B cell (primary cell): ENCODE data around the gene BST1. TPM values are rescaled to one million over a fixed set of nuclear protein-coding genes. Genes with fewer than 3 reads are reported as not detected.

Experiments used
- ATAC-seq: fragments of 200-7000 bp; cut with Tn5 transposase; one replicate; pipeline ENCODE4 v1.10.0; 2021; ENCODE audit warnings: low read depth, mild to moderate bottlenecking, moderate number of reproducible peaks, moderate library complexity
- CTCF ChIA-PET: fragments of 350-600 bp; sonication (Branson Sonifier 250); formaldehyde crosslinking; loops from one replicate; lab custom pipeline; 2021; ENCODE audit warnings: antibody characterized with exemption, inconsistent platforms; lab: Charles Lee
- POLR2A ChIA-PET: fragments of 350-600 bp; sonication (Branson Sonifier 250); formaldehyde crosslinking; loops from one replicate; lab custom pipeline; 2021; ENCODE audit warnings: antibody characterized with exemption; lab: Charles Lee
- DNase-seq: peaks from one replicate; pipeline ENCODE4 v3.0.0; 2013
- H2AFZ ChIP-seq: 2 replicates; pipeline ENCODE4 v1.6.1; 2012; ENCODE audit warnings: mild to moderate bottlenecking, low read depth, low read length; ENCODE audit not compliant: insufficient read depth, poor library complexity, severe bottlenecking
- H3K27ac ChIP-seq, 2 donors: 1 replicate in 1 of 2; 2 replicates in 1 of 2; pipeline ENCODE4 v1.5.1; 2012 to 2013; ENCODE audit warnings: low read length in 2 of 2, mild to moderate bottlenecking in 2 of 2, moderate library complexity in 1 of 2
- H3K27me3 ChIP-seq, 4 experiments: fragments of 200-600 bp in 1 of 4; sonication (generic) in 1 of 4; replicated peaks in 1 of 4; 1 replicate in 2 of 4; 2 replicates in 2 of 4; pipeline versions ENCODE4 v1.6.1 to v1.7.0; 2013 to 2016; ENCODE audit warnings: low read length in 3 of 4, mild to moderate bottlenecking in 2 of 4, mixed read lengths in 1 of 4, moderate library complexity in 1 of 4; ENCODE audit not compliant: insufficient read depth in 4 of 4, control insufficient read depth in 3 of 4; ENCODE audit errors: control extremely low read depth in 1 of 4
- H3K36me3 ChIP-seq, 2 experiments: replicated peaks in 1 of 2; 1 replicate in 1 of 2; 2 replicates in 1 of 2; pipeline versions ENCODE4 v1.6.1 to v1.7.1; 2013; ENCODE audit warnings: low read length in 1 of 2; ENCODE audit not compliant: insufficient read depth in 2 of 2, control insufficient read depth in 1 of 2; ENCODE audit errors: control extremely low read depth in 1 of 2, extremely low read depth in 1 of 2
- H3K4me1 ChIP-seq, 2 donors: fragments of 200-600 bp in 1 of 2; sonication (generic) in 1 of 2; 1 replicate in 1 of 2; 2 replicates in 1 of 2; pipeline versions ENCODE4 v1.5.1 to v1.6.1; 2013 to 2017; ENCODE audit warnings: low read length in 2 of 2; ENCODE audit not compliant: control insufficient read depth in 2 of 2, insufficient read depth in 2 of 2
- H3K4me2 ChIP-seq: replicated peaks from 2 replicates; pipeline ENCODE3; 2012; ENCODE audit warnings: mild to moderate bottlenecking, low read depth, low read length; ENCODE audit not compliant: poor library complexity, severe bottlenecking
- H3K4me3 ChIP-seq, 5 experiments: fragments of 200-600 bp in 1 of 5; sonication (generic) in 1 of 5; 1 replicate in 3 of 5; 2 replicates in 2 of 5; pipeline versions ENCODE4 v1.5.1 to v1.7.0; 2011 to 2016; ENCODE audit warnings: low read length in 4 of 5, mild to moderate bottlenecking in 4 of 5, low read depth in 2 of 5, control low read depth in 1 of 5, moderate library complexity in 1 of 5; ENCODE audit not compliant: insufficient read depth in 1 of 5; ENCODE audit errors: control extremely low read depth in 1 of 5, extremely low read depth in 1 of 5
- H3K79me2 ChIP-seq: fragments of 200-600 bp; sonication (generic); one replicate; pipeline ENCODE4 v1.6.0; 2016; ENCODE audit warnings: low read length; ENCODE audit not compliant: control insufficient read depth, insufficient read depth
- H3K9ac ChIP-seq: fragments of 200-600 bp; sonication (generic); 2 replicates; pipeline ENCODE4 v1.6.1; 2017; ENCODE audit warnings: mild to moderate bottlenecking, low read length, moderate library complexity
- H3K9me3 ChIP-seq, 3 donors: one replicate each; pipeline versions ENCODE4 v1.6.1 to v1.7.1; 2013; ENCODE audit warnings: low read length in 2 of 3; ENCODE audit not compliant: control insufficient read depth in 2 of 3, insufficient read depth in 1 of 3; ENCODE audit errors: control extremely low read depth in 1 of 3
- H4K20me1 ChIP-seq: 2 replicates; pipeline ENCODE4 v1.6.0; 2012; ENCODE audit warnings: mild to moderate bottlenecking, low read length; ENCODE audit not compliant: insufficient read depth, control insufficient read depth, poor library complexity, severe bottlenecking
- H3K27ac Mint-ChIP-seq: one replicate; pipeline ENCODE4 v1.8.0; 2021; ENCODE audit warnings: mixed read lengths
- H3K27me3 Mint-ChIP-seq: one replicate; pipeline ENCODE4 v1.8.0; 2021; ENCODE audit warnings: mixed read lengths
- H3K4me1 Mint-ChIP-seq: one replicate; pipeline ENCODE4 v1.8.0; 2021; ENCODE audit warnings: mixed read lengths
- H3K4me3 Mint-ChIP-seq: one replicate; pipeline ENCODE4 v1.8.0; 2021; ENCODE audit warnings: mixed read lengths
- H3K9me3 Mint-ChIP-seq: one replicate; pipeline ENCODE4 v1.8.0; 2022; ENCODE audit warnings: mixed read lengths; ENCODE audit not compliant: insufficient read depth
- EZH2 ChIP-seq: IDR thresholded peaks from 2 replicates; pipeline ENCODE4 v1.6.1; 2012; ENCODE audit warnings: borderline replicate concordance, low read depth, mild to moderate bottlenecking, moderate library complexity, low read length; ENCODE audit not compliant: insufficient read depth, poor library complexity, severe bottlenecking
- WGBS: methylation state at CpG from one replicate; pipeline ENCODE4 v1.1.5; 2013; ENCODE audit warnings: missing lambda C conversion rate; ENCODE audit not compliant: insufficient coverage; 5-methylcytosine and 5-hydroxymethylcytosine counted together
- intact Hi-C: fragments of 100-400 bp; cut with micrococcal nuclease; formaldehyde crosslinking; loops from one replicate; pipeline ENCODE4 v1.10.0; 2022
- polyA plus RNA-seq: library from polyadenylated mRNA; depleted of rRNA; stranded (reverse); fragments of >200 nt; gene quantifications from 2 replicates; pipeline ENCODE4 v1.2.3, GENCODE V29; 2012
- total RNA-seq, 2 donors: library from RNA; stranded (reverse); fragments of 120-200 nt in 1 of 2; gene quantifications; 1 replicate in 1 of 2; 2 replicates in 1 of 2; pipeline versions ENCODE4 v1.2.3 to v1.2.4, GENCODE V29; 2013 to 2022
- TF ChIP-seq, protein P1 (sequence below): fragments of 200-600 bp; IDR thresholded peaks from one replicate; pipeline ENCODE4 v1.8.0; 2022; ENCODE audit warnings: antibody characterized with exemption, mild to moderate bottlenecking

BST1 gene
- total and polyA plus RNA-seq, 2 donors (not counting 1 experiment from before 2014, with no cell fraction given): 0.32 to 1.00 TPM

DNA sequence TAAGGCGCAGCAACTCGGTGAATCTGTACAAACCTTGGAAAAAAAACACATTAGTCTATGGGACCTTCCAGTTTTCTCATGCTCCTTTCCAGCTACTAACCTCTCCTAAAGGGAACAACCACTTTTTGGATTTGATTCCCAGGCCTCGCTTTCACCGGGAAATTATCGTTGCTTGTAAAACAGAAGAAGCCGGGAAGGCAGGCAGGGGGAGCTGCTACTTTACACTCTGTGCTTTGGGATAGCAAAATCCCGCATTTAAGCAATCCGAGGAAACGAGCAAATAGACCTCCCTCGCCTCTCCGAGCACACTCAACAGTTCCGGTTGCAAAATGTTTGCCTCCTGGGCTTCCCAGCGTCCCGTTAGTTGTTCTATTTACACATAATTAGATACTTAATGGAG is 76.4 kb downstream of the BST1 start:
- Histone ChIP-seq H2AFZ (peak overlapping the region; percentile 79), H3K9ac (peak overlapping the region; percentile 73), H3K4me2 (peak overlapping the region; percentile 82), H3K36me3 (peaks cover 0 to 5% of the 10 kb centered on the region in 2 experiments), H3K27ac (peak overlapping the region in 1 of 2 donors; percentile 44), H3K4me3 (peak overlapping the region; percentile 55 to 76 (median 73)), H4K20me1 (no peaks in the 10 kb centered on the region), H3K4me1 (peaks cover 59 to 60% of the 10 kb centered on the region in 2 donors), H3K79me2 (peaks cover 29% of the 10 kb centered on the region), H3K27me3 (no peaks in the 10 kb centered on the region), H3K9me3 (no peaks in the 10 kb centered on the region)
- WGBS: 0% methylated on average over 8 of the region's 14 CpGs
- DNase-seq (peak; percentile 22), ATAC-seq (no peak)
- peaks cover 5% of the 10 kb centered on the region for H3K27me3 Mint-ChIP-seq
- TF ChIP-seq EZH2: no peak
- TF ChIP-seq, protein P1, sequence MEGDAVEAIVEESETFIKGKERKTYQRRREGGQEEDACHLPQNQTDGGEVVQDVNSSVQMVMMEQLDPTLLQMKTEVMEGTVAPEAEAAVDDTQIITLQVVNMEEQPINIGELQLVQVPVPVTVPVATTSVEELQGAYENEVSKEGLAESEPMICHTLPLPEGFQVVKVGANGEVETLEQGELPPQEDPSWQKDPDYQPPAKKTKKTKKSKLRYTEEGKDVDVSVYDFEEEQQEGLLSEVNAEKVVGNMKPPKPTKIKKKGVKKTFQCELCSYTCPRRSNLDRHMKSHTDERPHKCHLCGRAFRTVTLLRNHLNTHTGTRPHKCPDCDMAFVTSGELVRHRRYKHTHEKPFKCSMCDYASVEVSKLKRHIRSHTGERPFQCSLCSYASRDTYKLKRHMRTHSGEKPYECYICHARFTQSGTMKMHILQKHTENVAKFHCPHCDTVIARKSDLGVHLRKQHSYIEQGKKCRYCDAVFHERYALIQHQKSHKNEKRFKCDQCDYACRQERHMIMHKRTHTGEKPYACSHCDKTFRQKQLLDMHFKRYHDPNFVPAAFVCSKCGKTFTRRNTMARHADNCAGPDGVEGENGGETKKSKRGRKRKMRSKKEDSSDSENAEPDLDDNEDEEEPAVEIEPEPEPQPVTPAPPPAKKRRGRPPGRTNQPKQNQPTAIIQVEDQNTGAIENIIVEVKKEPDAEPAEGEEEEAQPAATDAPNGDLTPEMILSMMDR: no peak
- ChIA-PET CTCF (interaction anchor here (0.8 kb wide), 1 partner anchor 26 kb away, joined by 4 read pairs; no protein-coding TSS in a partner anchor), POLR2A (no interaction called here)
- intact Hi-C loops: loop anchor here (10.0 kb wide), 1 partner anchor 125 kb away; the partner anchor contains the start of gene FBXL5
- H3K4me3 Mint-ChIP-seq: peak overlapping the region; percentile 88
- H3K4me1 Mint-ChIP-seq: peaks cover 63% of the 10 kb centered on the region
- peak overlapping the region; percentile 28 for H3K27ac Mint-ChIP-seq
- no peaks in the 10 kb centered on the region for H3K9me3 Mint-ChIP-seq

DNA sequence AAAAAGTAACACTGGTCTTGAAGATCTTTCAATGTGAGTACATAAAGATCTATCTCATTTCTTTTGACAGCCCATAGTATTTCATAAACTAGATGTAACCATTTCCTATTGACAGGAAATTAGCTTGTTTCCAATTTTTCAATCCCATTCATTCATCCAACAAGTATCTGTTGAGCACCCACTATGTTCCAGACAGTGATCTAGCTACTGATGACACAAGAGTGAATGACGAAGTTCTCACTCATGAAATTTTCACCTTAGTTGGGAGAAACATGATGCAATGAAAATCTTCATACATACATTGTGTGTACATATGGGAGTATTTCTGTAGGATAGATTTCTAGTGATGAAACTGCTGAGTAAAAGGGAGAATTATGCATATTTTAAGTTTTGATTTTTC is 76.9 kb downstream of the BST1 start:
- Histone ChIP-seq H3K36me3 (peaks cover 0 to 5% of the 10 kb centered on the region in 2 experiments), H3K4me3 (peak overlapping the region in 4 of 5 experiments; percentile 55 to 76 (median 72)), H3K27me3 (no peaks in the 10 kb centered on the region), H3K9ac (peak overlapping the region; percentile 73), H4K20me1 (no peaks in the 10 kb centered on the region), H3K9me3 (no peaks in the 10 kb centered on the region), H2AFZ (peak overlapping the region; percentile 79), H3K27ac (no peak overlapping the region), H3K4me2 (peak overlapping the region; percentile 82), H3K79me2 (peaks cover 29% of the 10 kb centered on the region), H3K4me1 (peaks cover 63 to 65% of the 10 kb centered on the region in 2 donors)
- no CpG with 5 or more reads among the region's 1 CpG for WGBS
- intact Hi-C loops: loop anchor here (10.0 kb wide), 1 partner anchor 125 kb away; the partner anchor contains the start of gene FBXL5
- CTCF ChIA-PET: interaction anchor here (0.7 to 0.8 kb wide), 3 partner anchors 26 to 324 kb away, joined by 3 to 4 read pairs (median 3); no protein-coding TSS in a partner anchor
- no peak overlapping the region for H3K27ac Mint-ChIP-seq
- H3K4me3 Mint-ChIP-seq: peak overlapping the region; percentile 88
- ATAC-seq: no peak
- H3K4me1 Mint-ChIP-seq: peaks cover 68% of the 10 kb centered on the region
- peaks cover 5% of the 10 kb centered on the region for H3K27me3 Mint-ChIP-seq
- no peak for TF ChIP-seq EZH2
- no peaks in the 10 kb centered on the region for H3K9me3 Mint-ChIP-seq
- DNase-seq: no peak
- POLR2A ChIA-PET: no interaction called here
